GM23248 (cell line): ENCODE results near the gene TBX5. TPM values are rescaled to one million over a fixed set of nuclear protein-coding genes. Genes with fewer than 3 reads are reported as not detected.

Source experiments
- DNase-seq: peaks from one replicate; pipeline ENCODE4 v3.0.0-alpha.2; 2015
- H2AFZ ChIP-seq: fragments of 200-600 bp; sonication (generic); 2 replicates; pipeline ENCODE4 v1.6.1; 2016; ENCODE audit warnings: antibody characterized with exemption
- H3F3A ChIP-seq: fragments of 200-600 bp; sonication (generic); 2 replicates; pipeline ENCODE4 v1.6.1; 2016; ENCODE audit warnings: mild to moderate bottlenecking, antibody characterized with exemption, mixed run types; ENCODE audit not compliant: insufficient read depth
- H3K27ac ChIP-seq: fragments of 200-600 bp; sonication (generic); 2 replicates; pipeline ENCODE4 v1.5.1; 2016; ENCODE audit warnings: mild to moderate bottlenecking
- H3K27me3 ChIP-seq: fragments of 200-600 bp; sonication (generic); replicated peaks from 2 replicates; pipeline ENCODE4 v1.6.1; 2016; ENCODE audit warnings: mild to moderate bottlenecking; ENCODE audit not compliant: insufficient read depth
- H3K36me3 ChIP-seq: fragments of 200-600 bp; sonication (generic); 2 replicates; pipeline ENCODE4 v1.6.1; 2016; ENCODE audit warnings: low read depth, mild to moderate bottlenecking
- H3K4me1 ChIP-seq: fragments of 200-600 bp; sonication (generic); 2 replicates; pipeline ENCODE4 v1.6.1; 2016; ENCODE audit warnings: mild to moderate bottlenecking; ENCODE audit not compliant: insufficient read depth
- H3K4me2 ChIP-seq: fragments of 200-600 bp; sonication (generic); one replicate; pipeline ENCODE4 v1.6.1; 2016; ENCODE audit warnings: mild to moderate bottlenecking; ENCODE audit not compliant: unreplicated experiment
- H3K4me3 ChIP-seq: fragments of 200-600 bp; sonication (generic); 2 replicates; pipeline ENCODE4 v1.5.1; 2016; ENCODE audit warnings: mild to moderate bottlenecking
- H3K79me2 ChIP-seq: fragments of 200-600 bp; sonication (generic); 2 replicates; pipeline ENCODE4 v1.6.1; 2016; ENCODE audit warnings: mild to moderate bottlenecking; ENCODE audit not compliant: insufficient read depth
- H3K9ac ChIP-seq: fragments of 200-600 bp; sonication (generic); 2 replicates; pipeline ENCODE4 v1.6.1; 2016; ENCODE audit warnings: mild to moderate bottlenecking
- H3K9me2 ChIP-seq: fragments of 200-600 bp; sonication (generic); 2 replicates; pipeline ENCODE4 v1.6.1; 2016; ENCODE audit warnings: mixed run types, mild to moderate bottlenecking, moderate library complexity; ENCODE audit not compliant: insufficient read depth
- H3K9me3 ChIP-seq: fragments of 200-600 bp; sonication (generic); one replicate; pipeline ENCODE4 v1.6.1; 2017; ENCODE audit warnings: low read depth
- H4K20me1 ChIP-seq: fragments of 200-600 bp; sonication (generic); 2 replicates; pipeline ENCODE4 v1.6.0; 2016; ENCODE audit not compliant: insufficient read depth
- EZH2 ChIP-seq: fragments of 200-600 bp; sonication (generic); IDR thresholded peaks from 2 replicates; pipeline ENCODE4 v1.6.1; 2018; ENCODE audit warnings: antibody characterized with exemption, mild to moderate bottlenecking; ENCODE audit not compliant: insufficient read depth, poor library complexity, severe bottlenecking
- EZH2phosphoT487 ChIP-seq: fragments of 200-600 bp; sonication (generic); IDR thresholded peaks from 2 replicates; pipeline ENCODE4 v1.6.1; 2018; ENCODE audit warnings: antibody characterized with exemption, moderate library complexity, mild to moderate bottlenecking, low read depth; ENCODE audit not compliant: insufficient read depth
- WGBS, 2 experiments: methylation state at CpG; one replicate each; pipeline ENCODE4 v1.1.6; 2015 to 2017; ENCODE audit warnings: low lambda C conversion rate in 2 of 2, low coverage in 1 of 2; ENCODE audit errors: missing lambda C conversion rate in 2 of 2; 5-methylcytosine and 5-hydroxymethylcytosine counted together
- in situ Hi-C: fragments of 300-500 bp; cut with MboI; formaldehyde crosslinking; loops from 2 replicates; pipeline ENCODE4 v1.15.0; 2020
- polyA plus RNA-seq: library from polyadenylated mRNA; unstranded; fragments of >200 nt; fragmentation: Nextera tagmentation; extraction: Ambion mirVana; gene quantifications from 2 replicates; pipeline ENCODE4 v1.2.1, GENCODE V29; 2016
- total RNA-seq: library from RNA; depleted of rRNA; stranded (reverse); fragments of >200 nt; shearing (Covaris generic); gene quantifications from 2 replicates; pipeline ENCODE4 v1.2.3, GENCODE V29; 2014

The TBX5 gene
- total and polyA plus RNA-seq, 2 experiments from 2014 or later = 24.5 to 30.0 TPM

DNA sequence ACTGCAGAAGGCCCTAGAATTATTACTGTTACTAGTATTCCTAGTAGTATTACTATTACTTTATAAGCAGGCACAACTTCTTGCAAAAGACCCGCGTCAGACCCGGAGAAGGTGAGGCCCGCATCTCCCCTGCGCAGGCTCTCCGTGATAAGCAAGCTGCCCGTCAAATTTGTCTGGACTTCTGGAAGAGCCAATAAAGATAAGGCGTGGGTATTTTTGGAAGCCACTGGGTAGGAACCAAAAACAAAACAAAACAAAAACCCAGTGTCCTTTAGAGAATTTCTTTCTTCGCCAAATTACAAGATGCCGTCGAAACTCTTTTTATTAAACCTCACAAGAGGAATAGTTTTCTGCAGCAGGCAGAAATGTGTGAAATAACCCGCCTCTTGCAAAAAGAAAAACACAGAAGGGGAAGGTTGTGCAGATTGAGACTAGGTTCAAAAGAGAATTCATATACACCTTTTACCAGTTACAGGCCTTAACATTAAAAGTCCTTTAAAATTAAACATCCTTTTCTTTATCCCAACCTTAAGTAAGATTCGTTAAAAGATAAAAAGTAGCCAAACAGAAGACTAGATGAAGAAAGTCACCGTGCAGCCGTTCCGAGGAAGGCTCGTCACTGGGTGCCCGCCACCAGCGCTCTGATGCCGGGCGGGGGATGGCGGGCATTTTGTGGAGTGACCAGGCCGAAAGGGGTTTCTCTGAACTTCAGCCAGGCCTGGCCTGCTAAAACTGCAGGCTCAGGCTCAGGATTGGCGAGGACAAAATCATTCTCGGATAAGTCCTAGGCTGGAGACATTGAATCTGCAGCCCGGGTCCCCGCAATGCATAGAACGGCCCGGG, 1.6 kb downstream of the TBX5 start:
- no peaks in the 10 kb centered on the region for H3K9me3 ChIP-seq
- peaks cover 100% of the 10 kb centered on the region for H3K79me2 ChIP-seq
- WGBS, 2 experiments = 1 to 2% methylated on average over 29 of the region's 29 CpGs
- peaks cover 26% of the 10 kb centered on the region; the same call in 1 of the 2 replicates for H3F3A ChIP-seq
- peaks cover 31% of the 10 kb centered on the region for H3K4me1 ChIP-seq
- DNase-seq = peak; percentile 66
- H3K9me2 ChIP-seq = no peaks in the 10 kb centered on the region
- H3K36me3 ChIP-seq = no peaks in the 10 kb centered on the region
- in situ Hi-C loops = loop anchor here (10.0 kb wide), 1 partner anchor 70 kb away; no protein-coding TSS in a partner anchor
- H3K27me3 ChIP-seq = no peaks in the 10 kb centered on the region
- peak overlapping the region; percentile 95 for H3K9ac ChIP-seq
- peak overlapping the region; percentile 99 for H3K4me2 ChIP-seq
- H3K4me3 ChIP-seq = peak overlapping the region; percentile 91
- no peaks in the 10 kb centered on the region for H4K20me1 ChIP-seq
- TF ChIP-seq EZH2 (no peak), EZH2phosphoT487 (peak; percentile 73; the same call in 1 of the 2 replicates)
- H2AFZ ChIP-seq = no peak overlapping the region
- peak overlapping the region; percentile 95 for H3K27ac ChIP-seq

DNA sequence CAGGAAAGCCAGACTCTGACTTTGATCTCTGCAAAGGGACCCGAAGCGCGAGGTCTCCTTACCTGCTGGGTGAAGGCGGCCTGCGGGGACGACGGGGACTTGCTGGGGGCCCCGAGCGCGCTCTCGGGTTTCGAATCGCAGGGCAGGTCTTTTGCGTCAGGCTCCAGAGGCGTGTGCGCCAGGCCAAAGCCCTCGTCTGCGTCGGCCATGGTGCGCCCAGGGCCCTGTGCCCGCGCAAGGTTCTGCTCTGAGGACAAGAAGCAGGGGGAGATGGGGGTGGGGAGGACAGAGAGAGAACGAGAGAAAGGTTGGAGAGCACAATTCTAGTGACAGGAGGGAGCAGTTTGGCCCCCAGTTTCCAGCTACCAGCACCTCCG, 2.3 kb downstream of the TBX5 start:
- H3F3A ChIP-seq = peaks cover 26% of the 10 kb centered on the region; the same call in 1 of the 2 replicates
- no peaks in the 10 kb centered on the region for H4K20me1 ChIP-seq
- in situ Hi-C loops = loop anchor here (10.0 kb wide), 1 partner anchor 71 kb away; no protein-coding TSS in a partner anchor
- 1% methylated on average over 24 of the region's 24 CpGs for WGBS, 2 experiments
- H2AFZ ChIP-seq = 0 out of 2 replicates have a peak overlapping the region, but pooled peaks have one; percentile 26
- peak overlapping the region; percentile 99 for H3K4me2 ChIP-seq
- H3K4me1 ChIP-seq = peaks cover 33% of the 10 kb centered on the region
- peaks cover 100% of the 10 kb centered on the region for H3K79me2 ChIP-seq
- H3K9ac ChIP-seq = peak overlapping the region; percentile 95
- H3K36me3 ChIP-seq = no peaks in the 10 kb centered on the region
- no peaks in the 10 kb centered on the region for H3K9me3 ChIP-seq
- DNase-seq = peak; percentile 82
- no peak for TF ChIP-seq EZH2
- no peak for TF ChIP-seq EZH2phosphoT487
- no peaks in the 10 kb centered on the region for H3K9me2 ChIP-seq
- H3K27me3 ChIP-seq = no peaks in the 10 kb centered on the region
- H3K27ac ChIP-seq = peak overlapping the region; percentile 95
- H3K4me3 ChIP-seq = peak overlapping the region; percentile 91

DNA sequence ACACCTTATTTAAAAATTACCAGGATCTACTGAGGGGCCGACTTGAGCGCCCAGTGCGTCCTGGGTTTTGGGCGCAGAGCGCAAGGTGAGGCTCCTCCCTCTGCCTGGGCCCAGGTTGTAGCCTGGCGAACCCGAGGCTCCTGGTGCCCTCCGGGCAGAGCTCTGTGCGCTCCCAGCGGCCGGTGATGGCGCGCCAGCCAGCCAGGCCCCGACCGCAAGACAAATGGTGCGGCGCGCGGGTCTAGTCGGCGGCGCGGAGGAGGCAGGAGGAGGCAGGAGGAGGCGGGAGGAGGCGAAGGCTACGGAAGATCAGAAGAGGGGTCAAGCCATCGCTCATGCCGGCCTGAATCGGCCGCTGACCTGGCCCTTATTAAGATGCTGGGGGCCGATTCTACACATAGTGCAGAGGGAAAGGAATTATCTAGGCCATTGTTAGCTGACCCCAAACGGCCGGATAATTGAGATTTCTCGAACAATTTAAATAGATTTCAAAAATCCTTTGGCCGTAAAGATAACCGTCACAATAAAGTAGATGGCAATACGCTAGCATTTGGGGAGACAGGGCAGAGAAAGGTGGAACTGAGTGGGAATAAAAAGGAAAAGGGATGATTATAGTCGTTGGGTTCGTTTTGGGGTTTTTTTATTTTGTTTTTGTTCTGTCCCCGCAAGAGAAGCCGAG, 2.8 kb downstream of the TBX5 start:
- Histone ChIP-seq H3K4me1 (peaks cover 33% of the 10 kb centered on the region), H3K4me3 (peak overlapping the region; percentile 91), H3F3A (peaks cover 26% of the 10 kb centered on the region; the same call in 1 of the 2 replicates), H3K9me2 (no peaks in the 10 kb centered on the region), H2AFZ (peak overlapping the region; percentile 26; the same call in 1 of the 2 replicates), H3K4me2 (peak overlapping the region; percentile 99), H3K79me2 (peaks cover 100% of the 10 kb centered on the region), H4K20me1 (no peaks in the 10 kb centered on the region), H3K27ac (peak overlapping the region; percentile 95), H3K27me3 (no peaks in the 10 kb centered on the region), H3K9ac (peak overlapping the region; percentile 95), H3K36me3 (no peaks in the 10 kb centered on the region), H3K9me3 (no peaks in the 10 kb centered on the region)
- WGBS, 2 experiments = 1 to 2% methylated on average over 41 of the region's 41 CpGs
- DNase-seq = peak; percentile 91
- in situ Hi-C loops = loop anchor here (10.0 kb wide), 1 partner anchor 72 kb away; no protein-coding TSS in a partner anchor
- TF ChIP-seq EZH2phosphoT487 (no peak), EZH2 (no peak)

- no peaks in the 10 kb centered on the region for H4K20me1 ChIP-seq
- no peaks in the 10 kb centered on the region for H3K36me3 ChIP-seq
- in situ Hi-C loops = loop anchor here (10.0 kb wide), 1 partner anchor 73 kb away; no protein-coding TSS in a partner anchor
- H3K4me1 ChIP-seq = peaks cover 43% of the 10 kb centered on the region
- peaks cover 100% of the 10 kb centered on the region for H3K79me2 ChIP-seq
- H3K9ac ChIP-seq = peak overlapping the region; percentile 95
- H3K9me2 ChIP-seq = no peaks in the 10 kb centered on the region
- peak overlapping the region; percentile 99 for H3K4me2 ChIP-seq
- no peak overlapping the region for H2AFZ ChIP-seq
- H3K27me3 ChIP-seq = no peaks in the 10 kb centered on the region
- 13 to 14% methylated on average over 5 of the region's 5 CpGs for WGBS, 2 experiments
- H3F3A ChIP-seq = peaks cover 28% of the 10 kb centered on the region
- peak; percentile 58 for DNase-seq
- TF ChIP-seq EZH2phosphoT487 (no peak), EZH2 (no peak)
- H3K27ac ChIP-seq = peak overlapping the region; percentile 95
- peak overlapping the region; percentile 91 for H3K4me3 ChIP-seq
- H3K9me3 ChIP-seq = no peaks in the 10 kb centered on the region
Measured at GRCh38 chr12:114402084-114402717, 3.7 kb downstream of the TBX5 start.
